Lower leg skin (tissue), 3 donors: ENCODE results near the gene FOSL1.

ENCODE experiments used
- CTCF ChIP-seq, 3 donors: fragments of 450-650 bp; IDR thresholded peaks; one replicate each; pipeline ENCODE4 v1.5.1; 2016; ENCODE audit warnings: antibody characterized with exemption in 3 of 3, mild to moderate bottlenecking in 3 of 3, moderate library complexity in 2 of 3
- POLR2A ChIP-seq, 2 donors: fragments of 450-650 bp; IDR thresholded peaks; one replicate each; pipeline ENCODE4 v1.6.1; 2016 to 2017; ENCODE audit warnings: antibody characterized with exemption in 2 of 2, mild to moderate bottlenecking in 1 of 2, moderate library complexity in 1 of 2

DNA sequence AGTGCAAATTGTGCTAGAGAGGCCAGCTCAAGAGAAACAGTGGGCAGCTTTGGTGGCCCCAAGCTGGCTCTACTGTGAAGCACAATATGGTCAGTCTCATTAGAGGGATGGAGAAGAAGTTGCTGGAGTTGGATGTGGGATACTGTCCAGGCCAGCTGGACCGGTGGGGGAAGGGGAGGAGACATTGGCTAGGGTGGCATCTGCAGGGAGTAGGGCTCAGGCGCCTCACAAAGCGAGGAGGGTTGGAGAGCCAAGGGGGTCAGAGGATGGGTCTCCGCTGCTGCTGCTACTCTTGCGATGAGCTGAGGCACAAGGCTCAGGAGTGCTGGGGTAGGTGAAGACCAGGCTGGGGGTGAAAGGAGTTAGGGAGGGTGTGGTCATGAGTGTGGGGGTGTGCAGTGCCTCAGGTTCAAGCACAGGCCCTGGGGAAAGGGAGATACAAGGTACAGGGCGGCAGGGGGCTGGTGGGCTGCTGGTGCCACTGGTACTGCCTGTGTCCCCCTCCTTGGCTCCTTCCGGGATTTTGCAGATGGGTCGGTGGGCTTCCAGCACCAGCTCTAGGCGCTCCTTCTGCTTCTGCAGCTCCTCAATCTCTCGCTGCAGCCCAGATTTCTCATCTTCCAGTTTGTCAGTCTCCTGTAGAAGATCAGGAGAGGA lies 7.4 kb downstream of the FOSL1 start:
- no peak for TF ChIP-seq CTCF (IDR thresholded peaks at IDR 0.05)
- TF ChIP-seq POLR2A (IDR thresholded peaks at IDR 0.05): no peak
